Neural cell (in vitro differentiated cells): ENCODE results near the gene PLD1. TPM values are rescaled to one million over a fixed set of nuclear protein-coding genes. Genes with fewer than 3 reads are reported as not detected.
"Not testable (repeated sequence)": the region's sequence is repeated elsewhere in the genome, so short reads cannot be mapped to it uniquely, and the experiment has no call there.

ENCODE experiments used
- H2AFZ ChIP-seq: fragments of 200-600, 300-800 bp; sonication (generic), shearing (Covaris generic); 2 replicates; pipeline ENCODE4 v1.6.0; 2014; ENCODE audit warnings: low read depth, mild to moderate bottlenecking, antibody characterized with exemption, low read length, moderate library complexity
- H3F3A ChIP-seq: fragments of 200-600 bp; shearing (Covaris generic); 2 replicates; pipeline ENCODE4 v1.6.1; 2016; ENCODE audit warnings: mild to moderate bottlenecking, moderate library complexity, mixed read lengths, antibody characterized with exemption, low read length; ENCODE audit not compliant: insufficient read depth, poor library complexity, severe bottlenecking
- H3K27ac ChIP-seq: fragments of 200-600, 300-800 bp; sonication (generic), shearing (Covaris generic); 2 replicates; pipeline ENCODE4 v1.5.1; 2014; ENCODE audit warnings: mild to moderate bottlenecking, low read length, moderate library complexity
- H3K27me3 ChIP-seq: fragments of 300-800, 200-600 bp; sonication (generic), shearing (Covaris generic); 2 replicates; pipeline ENCODE4 v1.6.0; 2014; ENCODE audit warnings: mild to moderate bottlenecking, low read depth, low read length, moderate library complexity; ENCODE audit not compliant: insufficient read depth
- H3K36me3 ChIP-seq: fragments of 300-800, 200-600 bp; sonication (generic), shearing (Covaris generic); 2 replicates; pipeline ENCODE4 v1.5.1; 2014; ENCODE audit warnings: mild to moderate bottlenecking, antibody characterized with exemption, low read length, moderate library complexity; ENCODE audit not compliant: insufficient read depth
- H3K4me2 ChIP-seq: fragments of 300-800, 200-600 bp; sonication (generic), shearing (Covaris generic); 2 replicates; pipeline ENCODE4 v1.6.0; 2014; ENCODE audit warnings: mild to moderate bottlenecking, low read length
- H3K4me3 ChIP-seq: fragments of 300-800, 200-600 bp; sonication (generic), shearing (Covaris generic); 2 replicates; pipeline ENCODE4 v1.5.1; 2014; ENCODE audit warnings: mild to moderate bottlenecking, low read length, moderate library complexity
- H3K79me2 ChIP-seq: fragments of 200-600 bp; shearing (Covaris generic); replicated peaks from 2 replicates; pipeline ENCODE4 v1.6.0; 2014; ENCODE audit warnings: mild to moderate bottlenecking, low read length, moderate library complexity; ENCODE audit not compliant: insufficient read depth
- H3K9ac ChIP-seq: fragments of 300-800, 200-600 bp; sonication (generic), shearing (Covaris generic); 2 replicates; pipeline ENCODE4 v1.6.1; 2016; ENCODE audit warnings: mild to moderate bottlenecking, low read length, mixed read lengths
- H3K9me2 ChIP-seq: fragments of 200-600 bp; shearing (Covaris generic); 2 replicates; pipeline ENCODE4 v1.6.1; 2016; ENCODE audit warnings: mild to moderate bottlenecking, low read length, mixed read lengths; ENCODE audit not compliant: insufficient read depth
- H3K9me3 ChIP-seq: fragments of 200-600, 300-800 bp; sonication (generic), shearing (Covaris generic); 2 replicates; pipeline ENCODE4 v1.6.1; 2016; ENCODE audit warnings: mild to moderate bottlenecking, mixed run types, low read length, moderate library complexity, mixed read lengths
- H4K20me1 ChIP-seq: fragments of 200-600 bp; shearing (Covaris generic); 2 replicates; pipeline ENCODE4 v1.6.1; 2016; ENCODE audit warnings: mild to moderate bottlenecking, mixed run types; ENCODE audit not compliant: insufficient read depth
- CTCF ChIP-seq: fragments of 450-650 bp; IDR thresholded peaks from 2 replicates; pipeline ENCODE4 v1.5.1; 2014; ENCODE audit warnings: antibody characterized with exemption, mild to moderate bottlenecking, moderate library complexity; ENCODE audit not compliant: poor library complexity, severe bottlenecking
- EP300 ChIP-seq: fragments of 450-650 bp; conservative IDR thresholded peaks from 2 replicates; pipeline ENCODE4 v1.6.1; 2014; ENCODE audit warnings: antibody characterized with exemption, mild to moderate bottlenecking, moderate library complexity; ENCODE audit not compliant: poor library complexity, severe bottlenecking
- EZH2 ChIP-seq: fragments of 200-600, 300-800 bp; shearing (Covaris generic), sonication (generic); IDR thresholded peaks from 2 replicates; pipeline ENCODE4 v1.6.1; 2014; ENCODE audit warnings: antibody characterized with exemption, low read length, borderline replicate concordance, mild to moderate bottlenecking; ENCODE audit not compliant: insufficient read depth, poor library complexity, severe bottlenecking
- MXI1 ChIP-seq: fragments of 450-650 bp; conservative IDR thresholded peaks from 2 replicates; pipeline ENCODE4 v1.6.1; 2014; ENCODE audit warnings: antibody characterized with exemption, mild to moderate bottlenecking; ENCODE audit not compliant: poor library complexity, severe bottlenecking
- POLR2AphosphoS5 ChIP-seq: IDR thresholded peaks from 2 replicates; pipeline ENCODE4 v1.6.1; 2012
- RAD21 ChIP-seq: fragments of 450-650 bp; conservative IDR thresholded peaks from 2 replicates; pipeline ENCODE4 v1.6.1; 2014; ENCODE audit warnings: antibody characterized with exemption, mild to moderate bottlenecking, moderate library complexity
- SMC3 ChIP-seq: fragments of 450-650 bp; conservative IDR thresholded peaks from 2 replicates; pipeline ENCODE4 v1.6.1; 2014; ENCODE audit warnings: antibody characterized with exemption, mild to moderate bottlenecking, moderate library complexity; ENCODE audit not compliant: poor library complexity
- TAF1 ChIP-seq: IDR thresholded peaks from 2 replicates; pipeline ENCODE4 v1.6.1; 2012; ENCODE audit warnings: low read depth
- polyA plus RNA-seq: library from polyadenylated mRNA; depleted of rRNA; stranded (reverse); fragments of >200 nt; gene quantifications from 2 replicates; pipeline ENCODE4 v1.2.3, GENCODE V29; 2014
- TF ChIP-seq, protein P1 (sequence below): IDR thresholded peaks from 2 replicates; pipeline ENCODE4 v1.6.1; 2012; ENCODE audit warnings: borderline replicate concordance

Gene PLD1
- polyA plus RNA-seq, 1 donor from 2014 or later = 0.06 TPM

- no peak overlapping the region for H3K4me3 ChIP-seq
- no peak overlapping the region for H3K4me2 ChIP-seq
- H3K36me3 ChIP-seq = no peaks in the 10 kb centered on the region
- no peak overlapping the region for H2AFZ ChIP-seq
- H3F3A ChIP-seq = no peaks in the 10 kb centered on the region
- H3K9ac ChIP-seq = no peak overlapping the region
- TF ChIP-seq POLR2AphosphoS5 (no peak), EP300 (no peak), MXI1 (no peak), SMC3 (no peak), EZH2 (no peak), TAF1 (no peak), RAD21 (no peak), CTCF (no peak)
- TF ChIP-seq, protein P1, sequence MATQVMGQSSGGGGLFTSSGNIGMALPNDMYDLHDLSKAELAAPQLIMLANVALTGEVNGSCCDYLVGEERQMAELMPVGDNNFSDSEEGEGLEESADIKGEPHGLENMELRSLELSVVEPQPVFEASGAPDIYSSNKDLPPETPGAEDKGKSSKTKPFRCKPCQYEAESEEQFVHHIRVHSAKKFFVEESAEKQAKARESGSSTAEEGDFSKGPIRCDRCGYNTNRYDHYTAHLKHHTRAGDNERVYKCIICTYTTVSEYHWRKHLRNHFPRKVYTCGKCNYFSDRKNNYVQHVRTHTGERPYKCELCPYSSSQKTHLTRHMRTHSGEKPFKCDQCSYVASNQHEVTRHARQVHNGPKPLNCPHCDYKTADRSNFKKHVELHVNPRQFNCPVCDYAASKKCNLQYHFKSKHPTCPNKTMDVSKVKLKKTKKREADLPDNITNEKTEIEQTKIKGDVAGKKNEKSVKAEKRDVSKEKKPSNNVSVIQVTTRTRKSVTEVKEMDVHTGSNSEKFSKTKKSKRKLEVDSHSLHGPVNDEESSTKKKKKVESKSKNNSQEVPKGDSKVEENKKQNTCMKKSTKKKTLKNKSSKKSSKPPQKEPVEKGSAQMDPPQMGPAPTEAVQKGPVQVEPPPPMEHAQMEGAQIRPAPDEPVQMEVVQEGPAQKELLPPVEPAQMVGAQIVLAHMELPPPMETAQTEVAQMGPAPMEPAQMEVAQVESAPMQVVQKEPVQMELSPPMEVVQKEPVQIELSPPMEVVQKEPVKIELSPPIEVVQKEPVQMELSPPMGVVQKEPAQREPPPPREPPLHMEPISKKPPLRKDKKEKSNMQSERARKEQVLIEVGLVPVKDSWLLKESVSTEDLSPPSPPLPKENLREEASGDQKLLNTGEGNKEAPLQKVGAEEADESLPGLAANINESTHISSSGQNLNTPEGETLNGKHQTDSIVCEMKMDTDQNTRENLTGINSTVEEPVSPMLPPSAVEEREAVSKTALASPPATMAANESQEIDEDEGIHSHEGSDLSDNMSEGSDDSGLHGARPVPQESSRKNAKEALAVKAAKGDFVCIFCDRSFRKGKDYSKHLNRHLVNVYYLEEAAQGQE = no peak
- H4K20me1 ChIP-seq = no peaks in the 10 kb centered on the region
- no peaks in the 10 kb centered on the region for H3K9me3 ChIP-seq
- no peak overlapping the region for H3K27ac ChIP-seq
- H3K27me3 ChIP-seq = no peaks in the 10 kb centered on the region
- no peaks in the 10 kb centered on the region for H3K79me2 ChIP-seq
- no peaks in the 10 kb centered on the region for H3K9me2 ChIP-seq
Observed at GRCh38 chr3:171563298-171563697, 247.0 kb downstream of the PLD1 start.

- H3F3A ChIP-seq, H2AFZ ChIP-seq, H3K27ac ChIP-seq, H3K9me2 ChIP-seq, H3K9ac ChIP-seq, H3K4me3 ChIP-seq, H3K4me2 ChIP-seq, H4K20me1 ChIP-seq, H3K27me3 ChIP-seq, H3K79me2 ChIP-seq, H3K36me3 ChIP-seq, H3K9me3 ChIP-seq: not testable (repeated sequence)
Observed at GRCh38 chr3:171562459-171562858, 247.8 kb downstream of the PLD1 start.

DNA sequence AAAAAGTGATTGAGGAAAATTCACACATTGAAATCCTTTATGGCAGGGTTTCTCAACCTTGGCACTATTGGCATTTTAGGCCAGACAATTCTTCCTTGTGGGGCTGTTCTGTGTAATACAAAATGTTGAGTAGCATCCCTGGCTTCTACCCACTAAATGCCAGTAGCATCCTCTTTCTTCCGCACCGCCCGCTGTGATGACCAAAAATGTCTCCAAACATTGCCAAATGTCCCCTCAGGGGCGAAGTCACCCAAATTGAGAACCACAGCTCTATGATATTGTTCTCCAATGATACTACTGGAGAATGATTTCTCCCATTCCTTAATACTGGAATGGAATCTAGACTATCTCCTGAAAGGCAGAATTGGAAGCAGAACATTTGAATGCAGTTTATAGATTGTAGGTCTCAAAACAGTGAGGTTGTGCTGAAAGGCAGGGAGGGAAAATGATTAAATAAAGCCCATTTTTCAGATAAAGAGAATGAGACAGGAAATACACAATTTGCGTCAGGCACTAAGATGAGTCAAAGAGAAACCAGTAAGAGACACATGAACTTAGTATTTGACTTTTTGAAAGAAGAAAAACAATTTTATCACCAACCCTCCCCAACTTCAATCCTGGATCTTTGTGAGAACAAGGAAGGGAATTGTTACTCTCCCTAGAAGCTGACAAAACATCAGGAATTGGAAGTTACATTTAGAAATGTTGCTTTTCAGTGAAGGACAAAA lies 248.5 kb downstream of the PLD1 start:
- Histone ChIP-seq H3K36me3 (no peaks in the 10 kb centered on the region), H3K27ac (no peak overlapping the region), H3K4me2 (no peak overlapping the region), H3F3A (no peaks in the 10 kb centered on the region), H3K9ac (no peak overlapping the region), H3K9me2 (no peaks in the 10 kb centered on the region), H3K27me3 (no peaks in the 10 kb centered on the region), H3K9me3 (no peaks in the 10 kb centered on the region), H3K79me2 (no peaks in the 10 kb centered on the region), H3K4me3 (no peak overlapping the region), H2AFZ (no peak overlapping the region), H4K20me1 (no peaks in the 10 kb centered on the region)
- no peak for TF ChIP-seq EZH2
- TF ChIP-seq SMC3 = no peak
- no peak for TF ChIP-seq EP300
- no peak for TF ChIP-seq CTCF
- no peak for TF ChIP-seq RAD21
- TF ChIP-seq, protein P1 = no peak
- no peak for TF ChIP-seq MXI1
- no peak for TF ChIP-seq POLR2AphosphoS5
- TF ChIP-seq TAF1 = no peak
